GM23248 (cell line): ENCODE data around the gene CDH4.

ENCODE experiments used
- EZH2 ChIP-seq: fragments of 200-600 bp; sonication (generic); IDR thresholded peaks from 2 replicates; pipeline ENCODE4 v1.6.1; 2018; ENCODE audit warnings: antibody characterized with exemption, mild to moderate bottlenecking; ENCODE audit not compliant: insufficient read depth, poor library complexity, severe bottlenecking
- EZH2phosphoT487 ChIP-seq: fragments of 200-600 bp; sonication (generic); IDR thresholded peaks from 2 replicates; pipeline ENCODE4 v1.6.1; 2018; ENCODE audit warnings: antibody characterized with exemption, moderate library complexity, mild to moderate bottlenecking, low read depth; ENCODE audit not compliant: insufficient read depth

DNA sequence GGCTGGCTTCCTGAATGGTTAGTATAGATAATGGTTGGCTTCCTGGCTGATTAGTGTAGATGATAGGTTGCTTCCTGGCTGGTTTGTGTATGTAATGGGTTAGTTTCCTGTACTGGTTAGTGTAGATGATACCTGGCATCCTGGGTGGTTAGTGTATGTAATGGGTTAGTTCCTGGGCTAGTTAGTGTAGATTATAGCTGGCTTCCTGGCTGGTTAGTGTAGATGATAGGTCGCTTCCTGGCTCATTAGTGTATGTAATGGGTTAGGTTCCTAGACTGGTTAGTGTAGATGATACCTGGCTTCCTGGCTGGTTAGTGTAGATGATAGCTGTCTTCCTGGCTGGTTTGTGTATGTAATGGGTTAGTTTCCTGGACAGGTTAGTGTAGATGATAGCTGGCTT, 613.3 kb downstream of the CDH4 start:
- TF ChIP-seq EZH2 (no peak), EZH2phosphoT487 (no peak)
